ENCODE measurements around the gene EYS.
"Not testable (repeated sequence)": the region's sequence is repeated elsewhere in the genome, so short reads cannot be mapped to it uniquely, and the experiment has no call there.

Gene EYS

DNA sequence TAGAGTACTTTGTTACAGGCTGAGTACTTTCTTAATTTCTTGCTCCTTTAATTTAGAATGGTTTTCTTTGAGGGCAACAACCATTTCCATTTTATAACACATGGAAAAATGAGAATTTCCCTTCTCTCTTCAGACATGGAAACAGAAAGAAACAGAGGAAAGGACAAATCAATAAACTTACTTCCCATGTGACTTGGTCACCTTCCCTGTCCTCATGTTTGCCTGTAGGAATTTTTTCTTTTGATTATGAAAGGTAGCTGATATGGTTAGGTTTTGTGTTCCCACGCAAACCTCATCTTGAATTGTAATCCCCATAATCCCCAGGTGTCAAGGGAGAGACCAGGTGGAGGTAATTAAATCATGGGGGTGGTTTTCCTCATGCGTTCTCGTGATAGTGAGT is 1901.7 kb downstream of the EYS start:
- no peak for DNase-seq (ENCODE audit: low read depth in 2 of 2, low spot score in 1 of 2)

- no peak for DNase-seq (ENCODE audit: low read depth in 2 of 2, low spot score in 1 of 2)
Observed at GRCh38 chr6:63804381-63804956, 1902.6 kb downstream of the EYS start.

- DNase-seq (ENCODE audit: low read depth in 2 of 2, low spot score in 1 of 2), result no peak
Observed at GRCh38 chr6:63803371-63803770, 1903.7 kb downstream of the EYS start.

DNA sequence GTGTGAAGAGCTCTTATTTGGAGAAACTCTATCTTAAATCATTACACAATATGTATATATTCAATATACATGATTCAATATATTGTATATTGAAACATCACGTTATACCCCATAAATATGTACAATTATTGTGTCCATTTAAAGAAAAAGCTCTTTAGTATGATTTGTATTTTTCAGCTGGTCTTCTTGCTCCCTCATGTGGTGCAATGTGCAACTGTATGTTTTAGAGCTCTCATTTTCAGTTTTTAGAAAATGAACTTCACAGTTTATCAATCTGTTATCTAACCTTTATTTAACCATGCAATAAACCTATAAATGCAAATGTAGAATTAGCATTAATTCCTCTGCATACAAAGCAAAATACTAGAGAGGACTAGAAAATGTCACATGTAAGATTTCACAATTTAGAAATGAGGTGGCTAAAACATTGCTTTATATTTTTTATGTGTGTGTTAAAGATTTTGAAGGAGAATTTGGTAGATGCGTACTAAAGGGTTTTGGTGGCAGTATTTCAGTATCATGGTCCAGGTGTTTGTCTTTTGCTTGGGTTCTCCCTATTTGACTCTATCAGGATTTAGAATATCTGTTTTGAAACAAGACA is 1904.3 kb downstream of the EYS start:
- DNase-seq (ENCODE audit: low read depth in 2 of 2, low spot score in 1 of 2), result no peak

DNA sequence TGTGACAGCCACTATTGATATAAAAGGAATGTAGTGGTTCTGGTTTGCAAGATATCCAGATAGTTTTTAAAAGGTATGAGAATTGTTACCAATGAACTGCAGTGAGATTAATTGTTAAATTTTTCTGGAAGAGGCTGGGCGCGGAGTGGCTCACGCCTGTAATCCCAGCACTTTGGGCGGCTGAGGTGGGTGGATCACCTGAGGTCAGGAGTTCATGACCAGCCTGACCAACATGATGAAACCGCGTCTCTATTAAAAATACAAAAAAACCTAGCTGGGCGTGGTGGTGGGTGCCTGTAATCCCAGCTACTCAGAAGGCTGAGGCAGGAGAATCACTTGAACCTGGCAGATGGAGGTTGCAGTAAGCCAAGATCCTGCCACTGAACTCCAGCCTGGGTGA is 1906.6 kb downstream of the EYS start:
- DNase-seq (ENCODE audit: low read depth in 2 of 2, low spot score in 1 of 2), result not testable (repeated sequence)

GRCh38 chr6:63799813-63800212 is 1907.2 kb downstream of the EYS start:
- DNase-seq (ENCODE audit: low read depth in 2 of 2, low spot score in 1 of 2), result no peak

- no peak for DNase-seq (ENCODE audit: low read depth in 2 of 2, low spot score in 1 of 2)
Observed at GRCh38 chr6:63799313-63799712, 1907.7 kb downstream of the EYS start.

- no peak for DNase-seq (ENCODE audit: low read depth in 2 of 2, low spot score in 1 of 2)
Observed at GRCh38 chr6:63798378-63798777, 1908.6 kb downstream of the EYS start.

DNA sequence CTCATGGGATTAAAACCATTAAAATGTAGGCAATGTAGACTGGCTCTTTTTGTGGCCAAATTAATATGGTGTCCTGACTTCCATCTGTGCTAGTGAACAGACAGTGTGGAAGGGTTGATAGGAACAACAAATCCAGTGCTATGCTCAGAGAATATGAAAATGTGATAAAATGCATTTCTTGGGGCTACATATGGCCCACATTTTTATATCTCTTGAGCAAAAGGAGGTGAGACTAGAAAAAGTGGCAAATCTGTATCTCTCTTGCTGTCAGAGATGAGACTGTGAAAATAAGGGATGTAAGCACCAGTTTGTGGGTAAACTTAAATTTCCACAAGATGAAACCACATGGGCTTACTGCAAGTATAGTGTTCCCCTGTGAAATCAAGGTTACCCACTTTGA is 1909.3 kb downstream of the EYS start:
- DNase-seq (ENCODE audit: low read depth in 2 of 2, low spot score in 1 of 2), result no peak

DNA sequence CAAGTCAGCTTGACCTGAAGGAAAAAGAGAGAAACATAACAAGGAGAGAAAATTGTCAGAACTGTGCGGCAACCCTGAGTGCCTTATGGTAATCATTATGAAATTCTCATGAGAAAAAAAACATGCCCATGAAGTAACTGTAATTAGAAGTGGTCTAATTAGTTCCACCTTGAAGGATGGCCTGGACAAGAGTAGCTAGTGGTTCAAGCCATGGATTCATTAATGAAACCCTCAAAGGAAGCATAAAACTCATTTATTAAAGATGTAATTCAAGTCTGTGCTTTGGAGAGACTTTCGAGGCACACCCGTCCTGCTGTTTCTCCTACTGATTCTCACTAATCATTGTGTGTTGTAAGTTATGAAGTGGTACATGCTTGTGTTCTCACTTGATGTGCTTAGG is 1911.2 kb downstream of the EYS start:
- DNase-seq (ENCODE audit: low read depth in 2 of 2, low spot score in 1 of 2), result no peak

GRCh38 chr6:63795006-63795405 is 1912.0 kb downstream of the EYS start:
- DNase-seq (ENCODE audit: low read depth in 2 of 2, low spot score in 1 of 2), result no peak

- no peak for DNase-seq (ENCODE audit: low read depth in 2 of 2, low spot score in 1 of 2)
Observed at GRCh38 chr6:63793465-63794137, 1913.4 kb downstream of the EYS start.

DNA sequence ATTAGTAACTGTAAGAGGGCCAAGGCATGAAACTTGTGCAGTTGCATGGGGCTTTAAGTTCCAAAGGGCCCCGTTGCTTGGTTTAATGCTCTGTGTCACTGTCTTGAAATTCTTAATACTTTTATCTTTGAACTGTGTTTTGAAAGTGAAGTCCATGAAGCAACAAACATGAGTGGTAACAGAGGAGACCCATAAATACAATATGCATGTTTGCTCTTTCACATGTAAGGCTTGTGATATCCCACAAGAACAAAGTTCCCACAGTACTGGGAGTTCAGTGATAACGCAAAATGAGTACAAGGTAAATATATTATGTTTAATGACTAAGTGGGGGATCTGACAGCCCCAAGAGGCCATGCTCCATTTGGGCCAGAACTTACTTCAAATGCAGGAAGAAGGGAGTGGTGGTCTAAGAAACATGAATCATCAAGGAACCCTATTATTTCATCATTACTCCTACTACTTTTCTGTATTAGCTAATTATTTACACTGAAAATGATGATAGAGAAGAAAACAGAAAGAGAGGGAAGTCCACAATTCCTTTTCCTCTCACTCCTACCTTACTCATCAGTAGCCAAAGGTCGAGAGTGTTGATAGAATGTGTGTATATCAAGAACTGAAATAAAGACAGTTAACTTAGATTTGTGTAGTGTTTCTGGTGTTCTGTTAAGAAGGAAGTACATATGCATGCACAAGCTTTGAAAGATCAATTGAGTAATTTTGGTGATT is 1914.1 kb downstream of the EYS start:
- no peak for DNase-seq (ENCODE audit: low read depth in 2 of 2, low spot score in 1 of 2)

DNA sequence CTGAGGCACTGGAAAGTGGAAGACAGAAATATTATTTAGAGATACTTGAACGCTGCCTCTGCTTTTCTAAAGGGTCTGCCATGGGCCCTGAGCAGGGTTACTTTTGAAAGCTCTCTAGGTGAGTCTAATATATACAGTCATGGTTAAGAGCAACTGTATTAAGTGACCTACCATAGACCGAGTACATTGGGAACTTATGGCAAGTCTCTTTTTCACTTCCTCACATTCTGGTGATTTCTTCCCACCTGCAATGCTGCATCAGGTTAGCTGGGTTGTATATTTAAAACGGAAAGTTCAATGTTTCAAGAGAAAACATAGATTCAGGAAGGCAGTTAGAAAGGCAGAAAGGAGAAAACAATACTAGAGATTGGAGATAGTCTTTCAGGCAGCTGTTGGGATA is 1916.7 kb downstream of the EYS start:
- DNase-seq (ENCODE audit: low read depth in 2 of 2, low spot score in 1 of 2), result no peak

GRCh38 chr6:63789699-63790098 is 1917.3 kb downstream of the EYS start:
- DNase-seq (ENCODE audit: low read depth in 2 of 2, low spot score in 1 of 2), result no peak

- no peak for DNase-seq (ENCODE audit: low read depth in 2 of 2, low spot score in 1 of 2)
Observed at GRCh38 chr6:63788569-63788968, 1918.5 kb downstream of the EYS start.

GRCh38 chr6:63787021-63787420 is 1920.0 kb downstream of the EYS start:
- no peak for DNase-seq (ENCODE audit: low read depth in 2 of 2, low spot score in 1 of 2)

DNA sequence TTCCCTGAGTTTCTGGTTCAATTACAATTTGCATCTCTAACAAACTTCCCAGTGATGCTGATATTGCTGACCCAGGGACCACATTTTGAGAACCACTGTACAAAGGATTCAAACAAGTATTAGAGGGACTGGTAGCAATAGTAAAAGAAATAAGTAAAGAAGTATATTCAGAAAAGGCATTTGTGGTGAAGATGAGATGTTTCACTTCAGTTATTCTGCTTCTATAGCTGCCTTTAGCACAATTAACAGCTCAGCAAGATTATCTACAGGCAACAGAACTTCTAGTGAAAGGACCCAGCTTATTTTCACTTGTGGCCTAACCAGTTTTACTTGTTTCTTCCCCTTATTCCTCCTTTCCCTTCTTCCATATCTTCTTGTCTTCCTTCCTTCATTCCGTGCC is 1922.0 kb downstream of the EYS start:
- DNase-seq (ENCODE audit: low read depth in 2 of 2, low spot score in 1 of 2), result no peak

- no peak for DNase-seq (ENCODE audit: low read depth in 2 of 2, low spot score in 1 of 2)
Observed at GRCh38 chr6:63783096-63783495, 1923.9 kb downstream of the EYS start.

- no peak for DNase-seq (ENCODE audit: low read depth in 2 of 2, low spot score in 1 of 2)
Observed at GRCh38 chr6:63774961-63775360, 1932.1 kb downstream of the EYS start.

GRCh38 chr6:63773200-63773599 is 1933.8 kb downstream of the EYS start:
- DNase-seq (ENCODE audit: low read depth in 2 of 2, low spot score in 1 of 2), result no peak

DNA sequence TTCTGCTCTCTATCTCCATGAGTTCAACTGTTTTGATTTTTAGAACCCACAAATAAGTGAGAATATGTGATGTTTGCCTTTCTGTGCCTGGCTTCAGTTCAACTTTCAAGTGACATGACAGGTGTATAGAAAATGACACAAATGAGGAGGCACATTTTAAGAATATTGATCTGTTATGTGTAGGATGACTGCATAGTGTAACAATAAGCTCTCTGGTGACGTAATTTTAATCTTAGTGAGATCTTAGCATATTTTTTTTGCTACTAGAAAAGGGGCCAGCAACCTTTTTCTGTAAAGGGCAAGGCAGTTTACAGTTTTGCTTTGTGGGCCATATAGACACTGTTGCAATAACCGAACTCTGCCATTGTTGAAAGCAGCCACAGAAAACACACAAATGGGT is 1941.2 kb downstream of the EYS start:
- DNase-seq (ENCODE audit: low read depth in 2 of 2, low spot score in 1 of 2), result no peak

Data from stimulated activated CD8-positive, alpha-beta memory T cell treated with anti-CD3 and anti-CD28 coated beads, Interleukin-4, amount 100 ng/mL, for 4 hours (primary cell).